Naive thymus-derived CD4-positive, alpha-beta T cell (primary cell): ENCODE measurements around the gene ARHGAP4. TPM values are rescaled to one million over a fixed set of nuclear protein-coding genes. Genes with fewer than 3 reads are reported as not detected.

Experiments used
- ATAC-seq: fragments of 150-1000 bp; cut with Tn5 transposase; 2 replicates; pipeline ENCODE4 v1.10.0; 2021; ENCODE audit warnings: mild to moderate bottlenecking, moderate library complexity
- CTCF ChIA-PET: fragments of 350-600 bp; sonication (Branson Sonifier 250); formaldehyde crosslinking; loops from one replicate; lab custom pipeline; 2021; ENCODE audit warnings: antibody characterized with exemption; lab: Charles Lee
- POLR2A ChIA-PET: fragments of 350-600 bp; sonication (Branson Sonifier 250); formaldehyde crosslinking; loops from one replicate; lab custom pipeline; 2021; ENCODE audit warnings: antibody characterized with exemption, inconsistent platforms; lab: Charles Lee
- DNase-seq, 9 donors: peaks; one replicate each; pipeline versions ENCODE4 v3.0.0 to v3.0.0-alpha.2; 2020 to 2022; ENCODE audit warnings: mixed read lengths in 1 of 9
- H3K27ac ChIP-seq: one replicate; pipeline ENCODE4 v1.7.0; 2013; ENCODE audit warnings: mild to moderate bottlenecking, low read depth, low read length, moderate library complexity
- H3K27me3 ChIP-seq, 2 donors: one replicate each; pipeline ENCODE4 v1.7.0; 2013; ENCODE audit warnings: low read length in 2 of 2, mild to moderate bottlenecking in 2 of 2, moderate library complexity in 2 of 2; ENCODE audit not compliant: control insufficient read depth in 2 of 2, insufficient read depth in 2 of 2
- H3K36me3 ChIP-seq, 3 experiments: 1 replicate in 2 of 3; 2 replicates in 1 of 3; pipeline ENCODE4 v1.7.0; 2013; ENCODE audit warnings: low read length in 3 of 3, mild to moderate bottlenecking in 3 of 3, moderate library complexity in 1 of 3; ENCODE audit not compliant: insufficient read depth in 3 of 3, control insufficient read depth in 2 of 3
- H3K4me1 ChIP-seq, 2 donors: one replicate each; pipeline ENCODE4 v1.7.0; 2013; ENCODE audit warnings: low read length in 2 of 2, mild to moderate bottlenecking in 2 of 2, moderate library complexity in 1 of 2; ENCODE audit not compliant: control insufficient read depth in 2 of 2, insufficient read depth in 2 of 2
- H3K4me3 ChIP-seq: 2 replicates; pipeline ENCODE4 v1.7.0; 2013; ENCODE audit warnings: mild to moderate bottlenecking, low read length
- H3K9me3 ChIP-seq, 3 experiments: 1 replicate in 2 of 3; 2 replicates in 1 of 3; pipeline ENCODE4 v1.7.0; 2013; ENCODE audit warnings: low read length in 3 of 3; ENCODE audit not compliant: control insufficient read depth in 2 of 3
- H3K27ac Mint-ChIP-seq, 9 donors: one replicate each; pipeline ENCODE4 v1.8.0; 2020 to 2022; ENCODE audit warnings: mixed read lengths in 9 of 9, mild to moderate bottlenecking in 8 of 9, moderate library complexity in 5 of 9, inconsistent platforms in 2 of 9
- H3K27me3 Mint-ChIP-seq, 5 donors: one replicate each; pipeline ENCODE4 v1.8.0; 2021 to 2022; ENCODE audit warnings: mixed read lengths in 5 of 5, mild to moderate bottlenecking in 1 of 5
- H3K36me3 Mint-ChIP-seq, 5 donors: one replicate each; pipeline ENCODE4 v1.8.0; 2020 to 2022; ENCODE audit warnings: mixed read lengths in 5 of 5, mild to moderate bottlenecking in 3 of 5, inconsistent platforms in 1 of 5
- H3K4me1 Mint-ChIP-seq, 7 donors: one replicate each; pipeline ENCODE4 v1.8.0; 2020 to 2022; ENCODE audit warnings: mixed read lengths in 7 of 7, mild to moderate bottlenecking in 3 of 7, inconsistent platforms in 1 of 7
- H3K4me3 Mint-ChIP-seq, 10 donors: one replicate each; pipeline ENCODE4 v1.8.0; 2020 to 2022; ENCODE audit warnings: mild to moderate bottlenecking in 10 of 10, mixed read lengths in 10 of 10, moderate library complexity in 6 of 10, inconsistent platforms in 2 of 10
- H3K9me3 Mint-ChIP-seq, 11 donors: one replicate each; pipeline ENCODE4 v1.8.0; 2020 to 2022; ENCODE audit warnings: mixed read lengths in 11 of 11, mild to moderate bottlenecking in 4 of 11, inconsistent platforms in 1 of 11, moderate library complexity in 1 of 11
- intact Hi-C, 2 donors: fragments of 100-400 bp; cut with micrococcal nuclease; formaldehyde crosslinking; loops; one replicate each; pipeline ENCODE4 v1.15.1; 2023
- polyA plus RNA-seq, 2 donors: library from polyadenylated mRNA; unstranded; fragments of 300-500 nt; fragmentation: Illumina TruSeq; gene quantifications; one replicate each; pipeline ENCODE4 v1.2.3, GENCODE V29; 2021
- total RNA-seq, 6 experiments: library from RNA in 5 of 6; stranded (reverse) in 5 of 6; gene quantifications; 1 replicate in 5 of 6; 2 replicates in 1 of 6; pipeline ENCODE4 v1.2.3 and lab custom pipeline; 2021 to 2026

ARHGAP4 gene
- total and polyA plus RNA-seq, 7 experiments from 2014 or later, result 82.5 to 439 (median 341) TPM

DNA sequence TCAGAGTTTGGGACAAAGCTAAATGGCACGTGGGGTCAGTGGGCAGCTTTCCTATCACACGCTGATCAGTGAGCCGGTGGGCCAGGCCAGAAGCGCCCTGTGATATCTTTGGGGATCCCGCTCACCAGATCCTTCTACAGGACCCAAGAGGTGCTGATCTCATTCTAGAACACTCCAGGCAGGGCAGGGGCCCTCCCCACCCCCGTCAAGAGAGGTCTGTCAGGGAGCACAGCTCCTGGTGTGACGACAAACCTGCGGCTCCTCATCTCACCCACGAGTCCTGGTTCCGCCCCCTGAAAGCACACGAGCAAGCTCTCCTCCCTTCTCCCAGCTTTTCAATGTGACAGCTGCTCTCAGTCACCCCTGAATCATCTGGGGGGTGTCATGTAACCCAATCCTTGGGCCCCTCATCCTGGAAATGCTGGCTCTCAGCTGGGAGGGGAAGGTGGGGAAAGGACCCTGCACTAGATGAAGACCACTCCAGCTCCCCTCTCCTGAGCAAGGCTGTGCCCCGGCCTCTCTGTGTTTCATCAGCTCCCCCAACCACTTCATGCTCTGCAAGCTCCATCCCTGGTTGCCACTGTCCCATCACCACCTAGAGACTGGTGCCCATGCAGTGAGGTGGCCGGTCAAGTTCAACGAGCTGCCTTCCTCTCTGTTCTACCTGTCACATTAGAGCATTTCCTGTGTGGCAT is 40.9 kb upstream of the ARHGAP4 start:
- ChIA-PET POLR2A (interaction anchor here (0.6 to 8.5 kb wide), 11 partner anchors 9 to 523 kb away, joined by 3 to 127 read pairs (median 4); partner anchors contain the start of genes ARHGAP4, EMD, IDH3G and IRAK1), CTCF (interaction anchor here (0.5 to 4.7 kb wide), 10 partner anchors 14 to 359 kb away, joined by 3 to 27 read pairs (median 4); partner anchors contain the start of gene ARHGAP4)
- Mint-ChIP-seq H3K4me1 (peaks cover 8 to 33% (median 25%) of the 10 kb centered on the region in 7 donors), H3K4me3 (peak overlapping the region; percentile 91 to 100 (median 100)), H3K36me3 (peaks cover 0 to 15% (median 3%) of the 10 kb centered on the region in 5 donors), H3K27me3 (no peaks in the 10 kb centered on the region), H3K9me3 (peaks cover 0 to 2% (median 0%) of the 10 kb centered on the region in 11 donors), H3K27ac (peak overlapping the region; percentile 86 to 99 (median 96))
- DNase-seq (peak in 1 of 9 donors; percentile 39), ATAC-seq (no peak)
- H3K36me3 ChIP-seq, result peaks cover 0 to 38% (median 0%) of the 10 kb centered on the region in 3 experiments
- H3K4me1 ChIP-seq, result peaks cover 24 to 26% of the 10 kb centered on the region in 2 donors
- no peaks in the 10 kb centered on the region for H3K27me3 ChIP-seq
- H3K9me3 ChIP-seq, result no peaks in the 10 kb centered on the region
- H3K4me3 ChIP-seq, result peak overlapping the region; percentile 97
- peak overlapping the region; percentile 99 for H3K27ac ChIP-seq
- intact Hi-C loops, result loop anchor here (1.0 to 10.0 kb wide), 3 partner anchors 14 to 372 kb away; partner anchors contain the start of gene CCNQ (in 1 of the 2)

DNA sequence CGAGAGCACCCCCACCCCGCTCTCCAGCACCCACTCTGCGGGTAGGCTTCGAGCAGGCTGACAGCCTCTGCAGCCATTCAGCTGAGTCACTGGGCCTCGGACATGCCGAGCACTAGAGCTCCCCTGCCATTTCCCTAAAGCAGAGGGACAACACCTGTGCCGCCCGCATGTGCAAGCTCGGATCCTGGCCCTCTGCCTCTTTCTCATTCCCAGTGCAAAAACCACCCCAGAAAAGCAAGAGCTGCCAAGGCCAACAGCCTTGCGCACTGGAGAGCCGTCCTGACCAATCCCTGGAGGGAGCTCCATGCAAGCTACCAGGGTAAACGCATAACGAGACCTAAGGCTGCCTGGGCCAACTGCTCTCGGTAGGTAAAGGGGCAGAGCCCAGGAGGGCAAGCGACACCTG is 40.2 kb upstream of the ARHGAP4 start:
- H3K36me3 Mint-ChIP-seq, result peaks cover 0 to 22% (median 0%) of the 10 kb centered on the region in 5 donors
- ATAC-seq, result no peak
- POLR2A ChIA-PET, result interaction anchor here (1.5 to 8.5 kb wide), 4 partner anchors 9 to 40 kb away, joined by 4 to 127 read pairs (median 35); partner anchors contain the start of genes ARHGAP4 and RENBP
- H3K9me3 Mint-ChIP-seq, result peaks cover 0 to 2% (median 0%) of the 10 kb centered on the region in 11 donors
- H3K4me3 Mint-ChIP-seq, result peak overlapping the region; percentile 27 to 100 (median 96)
- peaks cover 8 to 33% (median 25%) of the 10 kb centered on the region in 7 donors for H3K4me1 Mint-ChIP-seq
- no peaks in the 10 kb centered on the region for H3K27me3 Mint-ChIP-seq
- no peaks in the 10 kb centered on the region for H3K27me3 ChIP-seq
- H3K36me3 ChIP-seq, result peaks cover 0 to 41% (median 0%) of the 10 kb centered on the region in 3 experiments
- H3K27ac Mint-ChIP-seq, result peak overlapping the region in 7 of 9 donors; percentile 30 to 99 (median 96)
- H3K9me3 ChIP-seq, result no peaks in the 10 kb centered on the region
- CTCF ChIA-PET, result interaction anchor here (0.5 to 4.7 kb wide), 8 partner anchors 15 to 358 kb away, joined by 3 to 27 read pairs (median 5); partner anchors contain the start of gene ARHGAP4
- DNase-seq, result no peak
- H3K4me3 ChIP-seq, result peak overlapping the region; percentile 97
- H3K27ac ChIP-seq, result peak overlapping the region; percentile 99
- intact Hi-C loops, result loop anchor here (2.0 to 10.0 kb wide), 2 partner anchors 13 to 371 kb away; partner anchors contain the start of gene CCNQ (in 1 of the 2)
- peaks cover 24 to 26% of the 10 kb centered on the region in 2 donors for H3K4me1 ChIP-seq

DNA sequence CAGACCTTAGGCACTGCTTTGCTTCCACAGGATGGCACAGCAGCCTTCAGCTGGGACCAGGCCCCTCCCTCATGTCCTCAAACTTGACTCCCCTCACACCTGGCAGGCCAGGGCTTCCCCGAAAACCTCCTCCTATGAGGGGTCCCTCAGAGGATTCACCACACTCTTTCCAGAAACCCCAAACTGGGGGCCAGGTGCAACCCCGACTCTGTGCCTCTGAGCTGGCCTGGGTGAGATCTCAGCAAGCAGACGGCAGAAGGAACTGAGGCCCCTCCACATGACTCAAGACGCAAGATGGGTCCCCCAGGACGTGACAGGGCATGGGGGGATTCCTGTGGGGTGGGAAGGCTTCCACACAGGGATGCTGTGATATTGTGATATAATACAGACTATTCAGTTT is 39.3 kb upstream of the ARHGAP4 start:
- H3K4me1 ChIP-seq, result peaks cover 24 to 26% of the 10 kb centered on the region in 2 donors
- CTCF ChIA-PET, result interaction anchor here (0.7 kb wide), 1 partner anchor 15 kb away, joined by 3 read pairs; no protein-coding TSS in a partner anchor

DNA sequence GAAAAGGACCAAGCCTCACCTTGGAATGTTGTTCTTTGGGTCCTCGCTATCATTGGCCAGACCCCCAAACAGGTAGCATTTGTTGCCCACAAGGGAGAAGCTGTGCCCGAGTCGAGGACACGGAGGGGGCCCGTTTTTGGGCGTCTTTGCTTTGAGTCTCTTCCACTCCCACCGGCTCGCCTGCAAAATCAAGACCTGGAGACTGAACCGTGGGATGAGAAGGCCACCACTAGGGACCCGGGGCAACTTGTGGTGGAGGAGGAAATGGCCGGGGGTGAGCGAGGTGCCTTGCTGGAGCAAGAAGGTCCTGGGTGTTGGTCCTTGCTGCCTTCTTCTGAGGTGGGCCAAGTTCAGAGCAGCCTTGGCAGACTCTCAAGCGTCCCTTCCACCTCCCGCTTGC is 38.0 kb upstream of the ARHGAP4 start:
- intact Hi-C loops, result loop anchor here in 1 of 2 donors (10.0 kb wide), 1 partner anchor 369 kb away; the partner anchor contains the start of gene CCNQ
- CTCF ChIA-PET, result interaction anchor here (0.7 kb wide), 1 partner anchor 39 kb away, joined by 5 read pairs; no protein-coding TSS in a partner anchor
- no peaks in the 10 kb centered on the region for H3K27me3 Mint-ChIP-seq
- H3K27ac Mint-ChIP-seq, result no peak overlapping the region
- ATAC-seq (no peak), DNase-seq (no peak)
- POLR2A ChIA-PET, result interaction anchor here (1.2 kb wide), 1 partner anchor 37 kb away, joined by 4 read pairs; no protein-coding TSS in a partner anchor
- H3K9me3 Mint-ChIP-seq, result peaks cover 0 to 2% (median 0%) of the 10 kb centered on the region in 11 donors
- H3K4me3 ChIP-seq, result no peak overlapping the region
- H3K4me3 Mint-ChIP-seq, result no peak overlapping the region
- H3K4me1 ChIP-seq, result peaks cover 24 to 26% of the 10 kb centered on the region in 2 donors
- H3K4me1 Mint-ChIP-seq, result peaks cover 8 to 33% (median 25%) of the 10 kb centered on the region in 7 donors
- H3K9me3 ChIP-seq, result no peaks in the 10 kb centered on the region
- peaks cover 0 to 54% (median 12%) of the 10 kb centered on the region in 3 experiments for H3K36me3 ChIP-seq
- H3K36me3 Mint-ChIP-seq, result peaks cover 0 to 36% (median 7%) of the 10 kb centered on the region in 5 donors
- H3K27ac ChIP-seq, result no peak overlapping the region
- H3K27me3 ChIP-seq, result no peaks in the 10 kb centered on the region

More for the DNA sequence above, 39.3 kb upstream of the ARHGAP4 start:
- H3K4me3 Mint-ChIP-seq, result peak overlapping the region in 4 of 10 donors; percentile 12 to 97 (median 64)
- POLR2A ChIA-PET, result interaction anchor here (6.6 to 8.5 kb wide), 2 partner anchors 18 to 39 kb away, joined by 63 to 127 read pairs; partner anchors contain the start of genes ARHGAP4 and RENBP
- H3K27me3 Mint-ChIP-seq, result no peaks in the 10 kb centered on the region
- peaks cover 0 to 2% (median 0%) of the 10 kb centered on the region in 11 donors for H3K9me3 Mint-ChIP-seq
- no peaks in the 10 kb centered on the region for H3K9me3 ChIP-seq
- peak overlapping the region in 6 of 9 donors; percentile 21 to 99 (median 44) for H3K27ac Mint-ChIP-seq
- no peak for DNase-seq
- ATAC-seq, result no peak
- no peaks in the 10 kb centered on the region for H3K27me3 ChIP-seq
- H3K27ac ChIP-seq, result no peak overlapping the region
- H3K4me3 ChIP-seq, result no peak overlapping the region
- peaks cover 8 to 33% (median 25%) of the 10 kb centered on the region in 7 donors for H3K4me1 Mint-ChIP-seq
- H3K36me3 Mint-ChIP-seq, result peaks cover 0 to 30% (median 7%) of the 10 kb centered on the region in 5 donors
- intact Hi-C loops, result loop anchor here in 1 of 2 donors (10.0 kb wide), 1 partner anchor 371 kb away; the partner anchor contains the start of gene CCNQ
- peaks cover 0 to 41% (median 4%) of the 10 kb centered on the region in 3 experiments for H3K36me3 ChIP-seq

DNA sequence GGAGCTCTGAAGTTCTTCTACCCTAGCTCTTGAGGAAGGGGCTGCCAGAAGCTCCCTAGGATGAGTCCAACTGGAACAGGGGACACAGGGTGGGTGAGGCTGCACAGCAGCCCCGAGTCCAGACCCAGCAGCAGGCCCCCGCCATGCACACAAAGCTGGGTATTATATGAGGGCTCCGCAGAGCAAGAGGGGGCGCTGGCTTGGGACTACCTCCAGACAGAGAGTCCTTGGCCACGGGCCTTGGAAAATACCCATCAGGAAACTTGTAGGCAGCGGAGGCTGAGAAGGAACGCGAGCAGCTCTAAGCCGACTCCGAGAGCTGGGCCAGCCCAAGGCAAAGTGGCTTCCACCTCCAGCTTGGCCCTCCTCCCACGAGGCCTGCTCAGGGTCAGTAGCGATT is 37.5 kb upstream of the ARHGAP4 start:
- H3K9me3 Mint-ChIP-seq, result peaks cover 0 to 2% (median 0%) of the 10 kb centered on the region in 11 donors
- peaks cover 23 to 26% of the 10 kb centered on the region in 2 donors for H3K4me1 ChIP-seq
- ATAC-seq (no peak), DNase-seq (no peak)
- H3K27ac ChIP-seq, result no peak overlapping the region
- no peaks in the 10 kb centered on the region for H3K27me3 ChIP-seq
- intact Hi-C loops, result loop anchor here in 1 of 2 donors (10.0 kb wide), 1 partner anchor 369 kb away; the partner anchor contains the start of gene CCNQ
- H3K36me3 Mint-ChIP-seq, result peaks cover 0 to 41% (median 7%) of the 10 kb centered on the region in 5 donors
- ChIA-PET POLR2A (interaction anchor here (1.2 kb wide), 1 partner anchor 37 kb away, joined by 4 read pairs; no protein-coding TSS in a partner anchor), CTCF (no interaction called here)
- H3K4me3 Mint-ChIP-seq, result no peak overlapping the region
- no peak overlapping the region for H3K27ac Mint-ChIP-seq
- no peaks in the 10 kb centered on the region for H3K27me3 Mint-ChIP-seq
- H3K36me3 ChIP-seq, result peaks cover 0 to 60% (median 12%) of the 10 kb centered on the region in 3 experiments
- no peaks in the 10 kb centered on the region for H3K9me3 ChIP-seq
- H3K4me3 ChIP-seq, result no peak overlapping the region
- H3K4me1 Mint-ChIP-seq, result peaks cover 8 to 33% (median 25%) of the 10 kb centered on the region in 7 donors

DNA sequence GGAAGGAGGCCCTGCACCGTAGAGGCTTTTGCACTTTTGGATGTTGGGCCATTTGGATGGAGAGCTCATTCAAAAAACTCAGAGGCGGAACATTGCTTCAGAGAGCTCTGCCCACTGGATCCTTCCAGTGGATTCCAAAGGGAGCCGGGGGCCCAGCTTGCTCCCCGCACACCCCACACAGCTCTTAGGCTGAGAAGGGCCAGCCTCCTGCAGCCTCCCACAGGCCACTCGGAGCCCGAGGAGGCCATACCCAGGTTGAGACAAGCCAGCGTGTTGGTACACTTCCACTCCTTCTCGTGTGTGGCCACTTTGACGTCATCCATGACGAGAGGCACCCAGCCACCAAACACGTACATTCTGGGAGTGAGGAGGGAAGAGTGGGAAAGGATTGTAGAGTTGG is 35.2 kb upstream of the ARHGAP4 start:
- H3K27ac Mint-ChIP-seq, result no peak overlapping the region
- Histone ChIP-seq H3K27me3 (no peaks in the 10 kb centered on the region), H3K36me3 (peaks cover 0 to 83% (median 12%) of the 10 kb centered on the region in 3 experiments), H3K9me3 (no peaks in the 10 kb centered on the region), H3K4me3 (no peak overlapping the region), H3K27ac (no peak overlapping the region), H3K4me1 (peaks cover 7 to 10% of the 10 kb centered on the region in 2 donors)
- H3K27me3 Mint-ChIP-seq, result no peaks in the 10 kb centered on the region
- DNase-seq, result no peak
- peaks cover 0 to 2% (median 0%) of the 10 kb centered on the region in 11 donors for H3K9me3 Mint-ChIP-seq
- H3K36me3 Mint-ChIP-seq, result peaks cover 0 to 62% (median 1%) of the 10 kb centered on the region in 5 donors
- CTCF ChIA-PET, result interaction anchor here (0.7 kb wide), 1 partner anchor 11 kb away, joined by 3 read pairs; no protein-coding TSS in a partner anchor
- no peak for ATAC-seq
- POLR2A ChIA-PET, result no interaction called here
- H3K4me1 Mint-ChIP-seq, result peaks cover 0 to 17% (median 4%) of the 10 kb centered on the region in 7 donors
- no peak overlapping the region for H3K4me3 Mint-ChIP-seq
- intact Hi-C loops, result loop anchor here in 1 of 2 donors (10.0 kb wide), 1 partner anchor 366 kb away; the partner anchor contains the start of gene CCNQ
